Stimulated activated CD8-positive, alpha-beta memory T cell treated with anti-CD3 and anti-CD28 coated beads, Interleukin-7, amount 100 ng/mL, for 1 hour (primary cell): ENCODE data around the gene HTR3C.

Experiments
- DNase-seq, 2 donors: peaks; one replicate each; pipeline ENCODE4 v3.0.0-alpha.2; 2020; ENCODE audit warnings: low read depth in 2 of 2

Gene HTR3C

DNA sequence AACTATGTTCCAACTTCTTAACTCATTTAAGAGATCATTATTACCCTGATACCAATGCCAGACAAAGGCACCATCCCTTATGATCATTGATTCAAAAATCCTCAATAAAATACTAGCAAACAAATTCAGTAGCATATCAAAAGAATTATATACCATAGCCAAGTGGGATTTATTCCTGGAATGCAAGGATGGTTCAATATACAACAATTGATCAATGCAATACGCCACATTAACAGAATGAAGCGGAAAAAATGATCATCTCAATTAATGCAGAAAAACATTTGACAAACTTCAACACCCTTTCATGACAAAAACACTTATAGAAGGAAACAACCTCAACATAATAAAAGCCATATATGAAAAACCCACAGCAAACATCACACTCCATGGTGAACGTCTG is 39.4 kb downstream of the HTR3C start:
- no peak for DNase-seq

DNA sequence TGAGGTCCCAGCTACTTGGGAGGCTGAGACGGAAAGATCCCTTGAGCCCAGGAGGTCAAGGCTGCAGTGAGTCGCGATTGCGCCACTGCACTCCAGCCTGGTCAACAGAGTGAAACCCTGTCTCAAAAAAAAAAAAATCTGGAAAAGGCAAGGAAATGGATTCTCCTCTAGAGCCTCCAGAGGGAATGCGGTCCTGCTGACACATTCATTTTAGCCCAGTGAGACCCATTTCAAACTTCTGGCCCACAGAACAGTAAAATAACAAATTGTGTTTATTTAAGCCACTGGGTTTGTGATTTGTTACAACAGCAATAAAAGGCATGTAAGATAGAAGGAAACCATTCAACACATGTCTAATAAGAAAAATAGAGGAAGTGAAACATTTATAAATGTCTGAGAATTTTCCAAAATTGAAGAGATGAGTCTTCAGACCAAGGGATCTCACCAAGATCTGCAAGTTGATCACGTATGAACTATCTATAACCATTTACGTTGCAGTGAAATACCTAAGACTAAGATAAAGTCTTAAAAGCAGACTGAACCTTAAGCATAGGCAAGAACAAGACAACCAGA is 44.0 kb downstream of the HTR3C start, which contains the start of gene HTR3E:
HTR3E (plus strand) TSS at position 254 of the 573 bp plus-strand sequence. CDS start 466 bp downstream, outside the sequence.
- no peak for DNase-seq

DNA sequence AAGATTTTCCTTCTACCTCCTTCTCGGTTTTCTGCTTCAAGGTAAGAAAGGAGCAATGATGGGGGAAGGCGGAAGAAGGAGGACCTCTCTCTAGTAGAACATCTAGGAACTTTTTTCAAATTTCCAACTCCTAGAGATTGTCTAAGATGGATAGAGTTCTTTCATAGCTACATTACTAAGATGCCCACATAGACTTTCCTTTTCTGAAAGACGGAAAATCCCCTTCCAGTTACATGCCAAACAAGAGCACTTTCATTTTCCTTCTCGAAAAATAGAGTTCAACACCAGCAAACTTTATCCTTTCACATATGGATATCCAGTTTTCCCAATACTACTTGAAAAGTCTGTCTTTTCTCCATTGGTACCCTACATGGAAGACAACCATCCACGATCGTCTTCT is 44.7 kb downstream of the HTR3C start:
- DNase-seq = no peak

DNA sequence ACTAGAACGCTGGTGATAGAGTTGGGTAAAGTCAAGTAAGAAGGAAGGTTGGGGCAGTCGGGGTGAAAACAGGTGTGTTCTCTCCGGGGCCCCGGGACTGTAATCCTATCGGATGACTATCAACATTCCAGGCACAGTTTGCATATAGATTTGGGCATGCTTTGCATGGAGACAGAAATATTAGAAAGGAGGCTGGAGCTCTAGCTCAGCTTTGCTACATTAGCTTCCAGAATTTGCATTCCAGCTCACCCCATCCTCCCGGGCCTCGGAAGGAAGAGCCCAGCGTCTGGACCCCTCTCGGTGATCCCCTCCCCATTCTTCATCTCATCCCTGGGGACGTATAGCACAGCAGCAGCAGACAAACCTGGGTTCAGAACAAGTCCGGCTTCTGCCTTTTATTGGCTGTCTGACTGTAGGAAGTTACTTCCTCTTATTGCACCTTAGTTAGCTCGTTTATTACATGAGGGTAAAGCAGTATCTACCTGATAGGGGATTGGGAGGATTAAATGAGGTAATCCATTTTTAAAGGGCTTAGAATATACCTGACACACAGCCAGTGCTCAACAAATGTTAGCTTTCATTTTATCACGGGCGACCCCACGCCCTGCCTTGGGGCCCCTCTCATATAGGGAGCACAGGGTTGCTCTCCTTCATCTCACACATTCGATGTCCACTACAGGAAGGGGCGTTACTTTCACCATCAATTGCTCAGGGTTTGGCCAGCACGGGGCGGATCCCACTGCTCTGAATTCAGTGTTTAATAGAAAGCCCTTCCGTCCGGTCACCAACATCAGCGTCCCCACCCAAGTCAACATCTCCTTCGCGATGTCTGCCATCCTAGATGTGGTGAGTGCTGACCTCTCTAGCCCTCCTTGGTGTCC is 47.2 kb downstream of the HTR3C start:
- DNase-seq = no peak
